Natural killer cell (primary cell): ENCODE data around the gene GLIS1. TPM values are rescaled to one million over a fixed set of nuclear protein-coding genes. Genes with fewer than 3 reads are reported as not detected.

Experiments used
- ATAC-seq, 3 donors: fragments of 150-1000 bp in 2 of 3; fragments of 200-7000 bp in 1 of 3; cut with Tn5 transposase; 1 replicate in 1 of 3; 2 replicates in 2 of 3; pipeline ENCODE4 v1.10.0; 2021; ENCODE audit warnings: mild to moderate bottlenecking in 2 of 3, moderate library complexity in 2 of 3
- DNase-seq, 2 donors: peaks; one replicate each; pipeline versions ENCODE4 v3.0.0 to v3.0.0-alpha.2; 2013 to 2021; ENCODE audit warnings: mixed read lengths in 1 of 2
- H3K27ac ChIP-seq: one replicate; pipeline ENCODE4 v1.5.1; 2013; ENCODE audit warnings: mild to moderate bottlenecking, low read length
- H3K27me3 ChIP-seq: one replicate; pipeline ENCODE4 v1.6.1; 2013; ENCODE audit warnings: low read length; ENCODE audit not compliant: control insufficient read depth, insufficient read depth
- H3K36me3 ChIP-seq: one replicate; pipeline ENCODE4 v1.6.1; 2013; ENCODE audit warnings: low read length; ENCODE audit not compliant: control insufficient read depth, insufficient read depth
- H3K4me1 ChIP-seq: one replicate; pipeline ENCODE4 v1.6.1; 2013; ENCODE audit warnings: low read length; ENCODE audit not compliant: control insufficient read depth, insufficient read depth
- H3K4me3 ChIP-seq: one replicate; pipeline ENCODE4 v1.5.1; 2013; ENCODE audit warnings: low read length
- H3K9me3 ChIP-seq: one replicate; pipeline ENCODE4 v1.6.1; 2013; ENCODE audit warnings: low read length; ENCODE audit not compliant: control insufficient read depth, insufficient read depth
- H3K27ac Mint-ChIP-seq, 2 donors: one replicate each; pipeline ENCODE4 v1.8.0; 2022; ENCODE audit warnings: mild to moderate bottlenecking in 2 of 2, mixed read lengths in 2 of 2, moderate library complexity in 1 of 2
- H3K27me3 Mint-ChIP-seq, 2 donors: one replicate each; pipeline ENCODE4 v1.8.0; 2022; ENCODE audit warnings: low read depth in 2 of 2, mixed read lengths in 2 of 2
- H3K36me3 Mint-ChIP-seq: one replicate; pipeline ENCODE4 v1.8.0; 2022; ENCODE audit warnings: mixed read lengths
- H3K4me1 Mint-ChIP-seq, 2 donors: one replicate each; pipeline ENCODE4 v1.8.0; 2022; ENCODE audit warnings: mixed read lengths in 2 of 2
- H3K4me3 Mint-ChIP-seq: one replicate; pipeline ENCODE4 v1.8.0; 2022; ENCODE audit warnings: mild to moderate bottlenecking, moderate library complexity, mixed read lengths
- H3K9me3 Mint-ChIP-seq, 2 donors: one replicate each; pipeline ENCODE4 v1.8.0; 2022; ENCODE audit warnings: mixed read lengths in 2 of 2
- WGBS: methylation state at CpG from one replicate; pipeline ENCODE4 v1.1.7; 2013; ENCODE audit warnings: missing lambda C conversion rate; ENCODE audit not compliant: insufficient coverage; 5-methylcytosine and 5-hydroxymethylcytosine counted together
- intact Hi-C: fragments of 100-400 bp; cut with micrococcal nuclease; formaldehyde crosslinking; loops from one replicate; pipeline ENCODE4 v1.14.2; 2022
- total RNA-seq, 4 donors: library from RNA; stranded (reverse); fragments of 120-200 nt in 1 of 4; gene quantifications; one replicate each; pipeline versions ENCODE4 v1.2.3 to v1.2.4, GENCODE V29; 2013 to 2022
- TF ChIP-seq, protein P1 (sequence below): fragments of 200-600 bp; IDR thresholded peaks from one replicate; pipeline ENCODE4 v1.8.0; 2022; ENCODE audit warnings: antibody characterized with exemption

Gene GLIS1
- total RNA-seq, 3 donors from 2014 or later (not counting 1 experiment from before 2014, with no cell fraction given), result not detected

DNA sequence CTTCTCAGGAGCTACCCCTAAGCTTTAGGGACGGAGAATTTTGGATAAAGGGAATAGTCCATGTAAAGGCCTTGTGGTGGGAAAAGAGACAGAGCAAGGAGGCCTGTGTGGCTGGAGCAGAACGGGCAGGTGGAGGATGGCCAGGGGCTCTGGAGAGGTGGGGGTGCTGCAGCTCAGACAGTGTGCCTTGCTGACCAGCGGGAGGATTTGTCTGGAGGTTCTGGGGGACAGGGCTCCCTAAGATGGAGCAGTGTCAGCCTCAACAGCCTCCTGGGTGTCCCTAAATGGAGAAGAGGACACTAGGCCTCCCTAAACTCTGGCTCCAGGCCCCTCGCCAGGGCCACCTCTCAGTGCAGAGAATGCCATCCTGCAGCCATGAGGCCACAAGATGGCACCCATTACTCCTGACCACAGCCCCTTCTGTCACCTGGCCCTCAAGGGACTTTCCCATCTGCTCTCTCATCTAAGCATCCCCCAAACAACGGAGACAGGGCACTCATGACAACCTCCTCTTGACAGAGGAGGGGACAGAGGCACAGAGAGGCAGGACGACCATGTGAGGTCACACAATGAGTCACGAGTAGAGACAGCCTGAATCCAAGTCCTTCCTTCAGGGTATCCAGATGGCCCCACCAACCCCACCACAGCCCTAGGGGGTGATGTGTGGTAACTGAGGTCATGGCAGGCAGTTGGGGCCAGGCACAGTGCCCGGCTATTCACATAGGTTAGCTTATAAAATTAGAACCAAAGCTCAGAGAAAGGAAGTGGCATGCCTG, 185.0 kb downstream of the GLIS1 start:
- H3K4me1 Mint-ChIP-seq, result peaks cover 7% of the 10 kb centered on the region in 2 donors
- Histone ChIP-seq H3K27ac (no peak overlapping the region), H3K4me3 (no peak overlapping the region), H3K9me3 (no peaks in the 10 kb centered on the region), H3K4me1 (peaks cover 13% of the 10 kb centered on the region), H3K27me3 (no peaks in the 10 kb centered on the region), H3K36me3 (no peaks in the 10 kb centered on the region)
- TF ChIP-seq, protein P1, sequence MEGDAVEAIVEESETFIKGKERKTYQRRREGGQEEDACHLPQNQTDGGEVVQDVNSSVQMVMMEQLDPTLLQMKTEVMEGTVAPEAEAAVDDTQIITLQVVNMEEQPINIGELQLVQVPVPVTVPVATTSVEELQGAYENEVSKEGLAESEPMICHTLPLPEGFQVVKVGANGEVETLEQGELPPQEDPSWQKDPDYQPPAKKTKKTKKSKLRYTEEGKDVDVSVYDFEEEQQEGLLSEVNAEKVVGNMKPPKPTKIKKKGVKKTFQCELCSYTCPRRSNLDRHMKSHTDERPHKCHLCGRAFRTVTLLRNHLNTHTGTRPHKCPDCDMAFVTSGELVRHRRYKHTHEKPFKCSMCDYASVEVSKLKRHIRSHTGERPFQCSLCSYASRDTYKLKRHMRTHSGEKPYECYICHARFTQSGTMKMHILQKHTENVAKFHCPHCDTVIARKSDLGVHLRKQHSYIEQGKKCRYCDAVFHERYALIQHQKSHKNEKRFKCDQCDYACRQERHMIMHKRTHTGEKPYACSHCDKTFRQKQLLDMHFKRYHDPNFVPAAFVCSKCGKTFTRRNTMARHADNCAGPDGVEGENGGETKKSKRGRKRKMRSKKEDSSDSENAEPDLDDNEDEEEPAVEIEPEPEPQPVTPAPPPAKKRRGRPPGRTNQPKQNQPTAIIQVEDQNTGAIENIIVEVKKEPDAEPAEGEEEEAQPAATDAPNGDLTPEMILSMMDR, result no peak
- 63% methylated on average over 8 of the region's 8 CpGs for WGBS
- no peak overlapping the region for H3K4me3 Mint-ChIP-seq
- H3K36me3 Mint-ChIP-seq, result no peaks in the 10 kb centered on the region
- DNase-seq (peak; percentile 30 to 50), ATAC-seq (peak; percentile 30 to 82 (median 80))
- peak overlapping the region in 1 of 2 donors; percentile 29 for H3K27ac Mint-ChIP-seq
- H3K27me3 Mint-ChIP-seq, result peaks cover 6 to 16% of the 10 kb centered on the region in 2 donors
- H3K9me3 Mint-ChIP-seq, result no peaks in the 10 kb centered on the region
- intact Hi-C loops, result no loop called here

DNA sequence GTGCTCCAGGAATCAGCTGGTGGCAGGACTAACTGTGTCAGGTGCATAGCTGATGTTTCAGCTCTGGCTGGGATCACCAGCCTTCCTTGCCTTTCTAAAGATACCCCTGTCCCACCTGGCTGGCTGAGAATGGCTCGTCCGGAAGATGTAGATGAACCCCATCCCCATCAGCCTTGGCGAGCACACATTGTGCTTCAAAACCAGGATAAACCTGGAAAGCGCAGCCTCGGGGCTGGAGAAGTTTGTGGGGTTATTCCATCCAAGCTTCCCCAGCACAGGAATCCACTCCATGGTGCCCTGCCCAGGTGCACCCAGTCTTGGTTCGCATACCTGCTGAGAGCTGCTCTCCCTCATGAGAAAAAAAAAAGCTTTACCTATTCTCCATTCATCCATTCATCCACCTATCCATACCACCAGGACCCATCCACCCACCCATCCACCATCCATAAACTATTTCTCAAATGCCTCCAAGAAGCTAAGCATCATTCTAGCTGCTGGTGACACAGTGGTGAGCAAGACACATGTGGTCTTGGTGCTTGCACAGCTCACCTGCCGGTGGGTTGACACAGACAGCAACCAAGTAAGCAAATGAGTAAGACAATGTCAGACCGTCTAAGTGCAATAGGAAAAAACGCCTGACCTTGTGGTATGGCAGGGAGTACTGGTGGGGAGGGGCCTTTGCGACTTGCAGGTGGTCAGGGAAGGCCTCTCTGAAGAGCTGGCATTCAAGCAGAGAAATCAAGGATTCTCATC, 185.8 kb downstream of the GLIS1 start:
- Histone ChIP-seq H3K27me3 (no peaks in the 10 kb centered on the region), H3K4me3 (no peak overlapping the region), H3K27ac (no peak overlapping the region), H3K36me3 (no peaks in the 10 kb centered on the region), H3K9me3 (no peaks in the 10 kb centered on the region), H3K4me1 (peaks cover 13% of the 10 kb centered on the region)
- peaks cover 7% of the 10 kb centered on the region in 2 donors for H3K4me1 Mint-ChIP-seq
- TF ChIP-seq, protein P1, result no peak
- intact Hi-C loops, result no loop called here
- no peaks in the 10 kb centered on the region for H3K36me3 Mint-ChIP-seq
- 85% methylated on average over 10 of the region's 10 CpGs for WGBS
- H3K27ac Mint-ChIP-seq, result no peak overlapping the region
- H3K27me3 Mint-ChIP-seq, result peaks cover 8 to 19% of the 10 kb centered on the region in 2 donors
- DNase-seq, result no peak
- no peak overlapping the region for H3K4me3 Mint-ChIP-seq
- no peak for ATAC-seq
- H3K9me3 Mint-ChIP-seq, result no peaks in the 10 kb centered on the region

DNA sequence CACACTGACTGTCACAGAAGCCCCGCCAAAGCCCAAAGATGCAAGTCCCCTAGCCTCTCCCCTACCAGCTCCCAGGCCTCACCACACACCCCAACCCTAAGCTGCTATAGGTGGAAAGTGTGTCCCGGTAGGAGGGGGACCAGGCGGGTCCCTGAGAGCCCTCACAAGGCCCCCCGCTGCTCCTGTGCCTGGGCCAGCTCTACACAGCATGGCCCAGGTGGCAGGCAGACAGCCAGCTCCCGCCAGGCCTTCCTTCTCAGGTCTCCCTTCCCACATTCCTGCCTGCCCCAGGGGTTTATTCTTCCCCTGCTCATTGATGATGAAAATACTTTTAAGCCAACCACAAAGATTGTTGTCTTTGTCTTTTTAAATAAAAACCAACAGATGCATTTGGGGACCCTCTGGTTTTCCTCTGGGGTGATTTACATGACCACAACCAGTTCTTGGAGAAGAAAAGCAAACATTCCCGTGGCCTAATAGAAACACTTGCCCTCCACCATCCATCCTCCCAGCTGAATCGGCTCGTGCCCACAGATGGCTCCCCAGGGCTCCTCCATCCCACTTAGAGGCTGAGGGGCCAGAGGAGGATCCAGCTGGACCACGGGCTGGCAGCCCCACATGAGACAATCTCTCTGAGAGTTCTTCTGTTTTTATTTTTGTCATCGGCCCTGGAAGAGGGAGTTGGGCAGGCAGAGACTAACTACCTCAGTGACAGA, 186.7 kb downstream of the GLIS1 start:
- no peak for DNase-seq
- no peak for ATAC-seq
- no peaks in the 10 kb centered on the region for H3K9me3 ChIP-seq
- H3K4me1 ChIP-seq, result peaks cover 13% of the 10 kb centered on the region
- Mint-ChIP-seq H3K4me3 (no peak overlapping the region), H3K4me1 (peaks cover 7% of the 10 kb centered on the region in 2 donors), H3K9me3 (no peaks in the 10 kb centered on the region), H3K27me3 (peaks cover 8 to 19% of the 10 kb centered on the region in 2 donors), H3K36me3 (no peaks in the 10 kb centered on the region), H3K27ac (peak overlapping the region in 1 of 2 donors; percentile 16)
- no peak overlapping the region for H3K4me3 ChIP-seq
- TF ChIP-seq, protein P1, result no peak
- no peaks in the 10 kb centered on the region for H3K36me3 ChIP-seq
- H3K27ac ChIP-seq, result no peak overlapping the region
- WGBS, result 61% methylated on average over 10 of the region's 10 CpGs
- intact Hi-C loops, result no loop called here
- H3K27me3 ChIP-seq, result no peaks in the 10 kb centered on the region
